OCI-M2 (cell line): ENCODE data around the gene HNRNPL.
"Not testable (repeated sequence)": the region's sequence is repeated elsewhere in the genome, so short reads cannot be mapped to it uniquely, and the experiment has no call there.

Experiments
- DNase-seq: peaks from one replicate; lab custom pipeline; 2025; ENCODE audit not compliant: unreplicated experiment; lab: John Stamatoyannopoulos, UW

Gene HNRNPL

DNA sequence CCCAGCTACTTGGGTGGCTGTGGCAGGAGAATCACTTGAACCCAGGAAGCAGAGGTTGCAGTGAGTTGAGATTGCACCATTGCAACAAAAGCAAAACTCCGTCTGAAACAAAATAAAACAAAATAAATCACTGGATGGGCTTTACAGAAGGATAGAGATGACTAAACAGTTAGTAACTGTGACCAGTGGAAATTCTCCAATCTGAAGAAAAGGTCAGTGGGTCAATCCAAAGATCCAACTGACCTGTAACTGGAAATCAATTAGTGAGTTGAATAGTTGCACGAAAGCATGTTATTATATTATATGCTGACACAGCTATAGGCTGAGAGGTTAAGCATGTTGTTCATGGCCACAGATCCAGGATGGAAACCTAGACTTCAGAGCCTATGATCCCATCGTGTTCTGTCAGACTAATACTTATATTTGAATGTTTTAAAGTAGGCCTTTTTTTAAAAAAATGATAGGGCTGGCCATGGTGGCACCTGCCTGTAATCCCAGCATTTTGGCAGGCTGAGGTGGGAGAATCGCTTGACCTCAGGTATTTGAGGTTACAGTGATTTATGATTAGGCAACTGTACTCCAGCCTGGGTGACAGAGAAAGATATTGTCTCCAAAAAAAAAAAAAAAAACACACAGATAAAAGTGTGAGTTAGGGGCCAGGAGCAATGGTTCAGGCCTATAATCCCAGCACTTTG lies 19.6 kb downstream of the HNRNPL start:
- no peak for DNase-seq

DNA sequence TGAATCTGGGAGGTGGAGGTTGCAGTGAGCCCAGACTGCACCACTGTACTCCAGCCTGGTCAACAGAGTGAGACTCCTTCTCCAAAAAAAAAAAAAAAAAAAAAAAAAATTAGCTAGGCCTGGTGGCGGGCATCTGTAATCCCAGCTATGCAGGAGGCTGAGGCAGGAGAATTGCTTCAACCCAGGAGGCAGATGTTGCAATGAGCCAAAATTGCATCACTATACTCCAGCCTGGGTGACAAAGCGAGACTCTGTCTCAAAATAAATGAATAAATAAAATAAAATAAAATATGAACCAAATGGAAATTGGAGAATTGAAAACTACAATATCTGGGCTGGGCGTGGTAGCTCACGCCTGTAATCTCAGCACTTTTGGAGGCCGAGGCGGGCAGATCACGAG lies 20.6 kb downstream of the HNRNPL start:
- not testable (repeated sequence) for DNase-seq

DNA sequence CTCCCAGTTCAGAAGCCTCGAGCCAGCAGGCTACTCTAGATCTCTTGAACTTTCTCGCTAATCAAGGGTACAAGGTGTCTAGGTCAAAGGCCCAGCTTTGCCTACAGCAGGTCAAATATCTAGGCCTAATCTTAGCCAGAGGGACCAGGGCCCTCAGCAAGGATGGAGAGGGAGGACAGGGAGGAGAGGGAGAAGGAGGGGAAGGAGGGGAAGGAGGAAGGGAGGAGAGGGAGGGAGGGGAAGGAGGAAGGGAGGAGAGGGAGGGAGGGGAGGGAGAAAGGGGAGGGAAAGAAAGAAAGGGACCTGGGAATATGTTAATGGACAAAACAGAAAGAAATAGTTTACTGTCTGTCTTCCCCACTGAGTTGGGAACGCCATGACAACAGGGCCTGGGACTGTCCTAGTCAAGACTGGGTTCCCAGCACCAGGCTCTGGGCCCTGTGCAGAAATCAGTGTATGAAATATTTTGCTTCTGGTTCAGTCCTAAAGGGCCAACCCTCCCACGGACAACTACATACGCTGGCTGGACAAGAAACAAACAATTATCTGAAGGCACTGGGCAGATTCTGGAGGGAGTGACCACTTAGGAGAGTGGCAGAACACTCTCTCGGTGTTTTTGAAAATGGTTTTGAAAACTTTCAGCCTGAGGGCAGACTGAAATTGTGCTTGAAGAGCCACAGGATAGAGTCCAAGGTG lies 22.8 kb downstream of the HNRNPL start:
- DNase-seq: no peak

DNA sequence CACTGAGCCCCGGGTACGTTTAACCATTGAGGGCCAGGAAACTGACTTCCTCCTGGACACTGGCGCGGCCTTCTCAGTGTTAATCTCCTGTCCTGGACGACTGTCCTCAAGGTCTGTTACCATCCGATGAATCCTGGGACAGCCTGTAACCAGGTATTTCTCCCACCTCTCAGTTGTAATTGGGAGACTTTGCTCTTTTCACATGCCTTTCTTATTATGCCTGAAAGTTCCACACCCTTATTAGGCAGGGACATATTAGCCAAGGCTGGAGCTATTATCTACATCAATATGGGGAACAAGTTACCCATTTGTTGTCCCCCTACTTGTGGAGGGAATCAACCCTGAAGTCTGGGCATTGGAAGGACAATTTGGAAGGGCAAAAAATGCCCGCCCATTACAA lies 23.9 kb downstream of the HNRNPL start:
- not testable (repeated sequence) for DNase-seq

DNA sequence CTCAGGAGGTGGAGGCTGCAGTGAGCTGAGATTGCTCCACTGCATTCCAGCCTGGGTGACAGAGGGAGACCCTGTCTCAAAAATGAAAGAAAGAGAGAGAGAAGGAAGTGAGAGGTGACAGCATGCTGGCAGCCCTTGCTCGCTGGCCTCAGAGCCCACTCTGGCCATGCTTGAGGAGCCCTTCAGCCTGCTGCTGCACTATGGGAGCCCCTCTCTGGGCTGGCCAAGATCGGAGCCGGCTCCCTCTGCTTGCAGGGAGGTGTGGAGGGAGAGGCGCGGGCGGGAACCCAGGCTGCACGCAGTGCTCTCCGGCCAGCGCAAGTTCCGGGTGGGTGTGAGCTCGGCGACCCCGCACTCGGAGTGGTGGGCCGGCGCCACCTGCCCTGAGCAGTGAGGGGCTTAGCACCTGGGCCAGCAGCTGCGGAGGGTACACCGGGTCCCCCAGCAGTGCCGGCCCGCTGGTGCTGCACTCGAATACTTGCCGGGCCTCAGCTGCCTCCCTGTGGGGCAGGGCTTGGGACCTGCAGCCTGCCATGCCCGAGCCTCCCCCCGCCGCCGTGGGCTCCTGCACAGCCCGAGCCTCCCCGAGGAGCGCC lies 28.5 kb downstream of the HNRNPL start:
- not testable (repeated sequence) for DNase-seq

DNA sequence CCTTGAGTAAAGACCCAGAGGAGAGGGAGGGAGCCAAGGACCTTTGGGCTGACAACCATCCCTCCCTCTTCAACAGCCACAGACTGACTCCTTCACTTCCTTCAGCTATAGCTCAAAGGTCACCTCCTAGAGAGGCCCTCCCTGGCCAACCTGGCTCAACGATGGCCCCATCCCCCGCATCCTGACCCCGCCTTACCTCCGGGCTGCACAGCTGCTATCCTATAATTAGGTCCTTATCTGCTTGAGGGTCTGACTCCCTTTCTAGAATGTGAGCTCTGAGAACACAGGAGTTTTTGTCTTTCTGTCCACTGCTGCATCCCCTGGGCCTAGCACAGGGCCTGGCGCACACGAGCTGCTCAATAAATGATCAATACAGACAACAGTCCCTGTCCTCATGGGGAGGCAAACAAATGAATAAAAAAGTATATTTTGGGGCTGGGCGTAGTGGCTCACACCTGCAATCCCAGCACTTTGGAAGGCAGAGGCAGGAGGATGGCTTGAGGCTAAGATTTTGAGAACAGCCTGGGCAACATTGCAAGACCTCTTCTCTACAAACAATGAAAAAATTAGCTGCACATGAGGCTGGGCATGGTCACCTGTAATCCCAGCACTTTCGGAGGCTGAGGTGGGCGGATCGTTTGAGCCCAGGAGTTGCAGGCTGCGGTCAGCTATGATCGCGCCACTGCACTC lies 30.4 kb downstream of the HNRNPL start:
- DNase-seq: no peak

DNA sequence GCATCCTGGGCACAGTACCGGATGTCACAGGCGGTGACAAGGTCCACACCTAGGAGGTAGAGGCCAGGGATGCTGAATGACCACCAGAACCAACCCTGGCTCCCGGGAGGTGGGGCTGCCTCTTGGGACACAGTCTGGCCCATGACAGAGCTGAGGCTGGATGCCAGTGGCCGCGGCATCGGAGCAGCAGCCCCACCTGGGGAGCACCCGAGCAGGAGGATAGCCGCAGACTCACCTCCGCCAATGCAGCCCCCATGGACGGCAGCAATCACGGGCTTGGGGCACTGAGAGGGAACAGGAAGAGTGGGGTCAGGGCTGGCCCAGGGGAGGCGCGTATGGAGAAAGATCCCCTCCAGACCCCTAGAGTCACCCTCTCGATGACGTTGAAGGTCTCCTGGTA lies 32.7 kb downstream of the HNRNPL start:
- DNase-seq: no peak

DNA sequence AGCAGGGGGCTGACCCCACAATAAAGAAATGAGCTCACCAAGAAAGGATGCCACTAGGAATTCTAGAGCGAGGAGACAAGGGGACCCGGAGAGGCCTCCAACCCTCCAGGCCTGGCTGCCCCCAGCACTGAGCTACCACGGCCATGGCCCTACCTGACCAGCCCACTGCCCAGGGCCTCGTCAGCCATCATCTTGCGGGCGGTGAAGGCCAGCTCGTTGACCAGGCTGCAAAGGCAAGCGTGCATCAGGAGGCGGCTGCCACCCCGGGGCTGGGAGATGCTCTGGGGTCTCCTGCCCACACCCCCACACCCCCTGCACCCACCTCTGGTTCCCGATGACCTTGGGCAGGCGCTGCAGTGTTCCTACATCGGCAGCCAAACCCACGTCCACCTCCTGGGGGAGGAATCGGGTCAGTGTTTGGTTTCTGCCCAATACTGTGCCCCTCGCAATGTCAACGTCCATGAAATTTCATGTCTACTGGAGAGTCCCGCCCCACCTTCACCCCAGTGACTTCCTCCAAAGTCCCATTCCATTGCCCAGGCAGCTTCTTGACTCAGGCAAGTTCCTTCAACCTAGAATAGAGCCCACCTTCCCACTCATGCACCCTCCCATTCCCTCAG lies 33.5 kb downstream of the HNRNPL start:
- DNase-seq: no peak

DNA sequence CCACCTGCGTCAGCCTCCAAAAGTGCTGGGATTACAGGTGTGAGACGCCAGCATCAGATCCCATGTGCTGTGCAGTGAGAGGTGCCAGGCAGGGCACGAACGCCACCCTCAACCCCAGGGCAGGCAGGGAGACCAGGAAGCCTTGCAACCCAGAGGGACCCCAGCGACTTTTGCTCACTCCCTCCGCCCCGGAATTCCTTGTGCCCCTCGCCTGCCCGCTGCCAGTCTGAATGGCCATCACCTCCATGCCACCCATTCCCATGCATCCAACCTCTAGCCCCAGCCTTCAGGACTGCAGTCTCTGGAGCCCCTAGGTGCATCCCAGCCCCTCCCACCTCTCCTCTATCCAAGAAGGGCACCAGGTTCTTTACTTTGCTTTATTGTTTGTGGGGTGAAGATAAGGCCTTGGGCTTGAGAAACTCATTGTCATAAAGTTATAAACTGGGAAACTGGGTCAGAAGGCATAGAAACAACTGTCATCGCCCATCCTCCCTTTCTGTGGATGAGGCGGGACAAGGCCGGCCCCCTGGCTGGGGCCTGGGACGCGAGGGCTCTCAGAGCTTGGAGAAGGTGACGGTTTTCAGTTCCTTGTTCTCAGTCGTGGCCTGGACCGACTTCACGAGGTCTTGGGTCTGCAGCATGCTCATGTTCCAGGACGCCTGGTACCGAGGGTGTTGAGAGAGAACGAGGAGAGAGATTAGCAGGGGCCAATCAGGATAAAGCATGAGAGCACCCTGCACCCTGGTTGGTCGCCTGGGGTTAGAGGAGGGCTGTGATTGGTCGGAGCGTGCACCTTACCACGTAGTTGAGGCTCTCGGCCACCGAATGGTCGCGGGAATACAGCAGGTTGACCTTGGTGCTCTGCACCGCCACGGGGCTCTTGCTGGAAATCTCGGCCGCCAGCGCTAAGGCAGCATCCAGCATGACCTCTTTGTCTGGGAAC lies 34.5 kb downstream of the HNRNPL start:
- DNase-seq: no peak

DNA sequence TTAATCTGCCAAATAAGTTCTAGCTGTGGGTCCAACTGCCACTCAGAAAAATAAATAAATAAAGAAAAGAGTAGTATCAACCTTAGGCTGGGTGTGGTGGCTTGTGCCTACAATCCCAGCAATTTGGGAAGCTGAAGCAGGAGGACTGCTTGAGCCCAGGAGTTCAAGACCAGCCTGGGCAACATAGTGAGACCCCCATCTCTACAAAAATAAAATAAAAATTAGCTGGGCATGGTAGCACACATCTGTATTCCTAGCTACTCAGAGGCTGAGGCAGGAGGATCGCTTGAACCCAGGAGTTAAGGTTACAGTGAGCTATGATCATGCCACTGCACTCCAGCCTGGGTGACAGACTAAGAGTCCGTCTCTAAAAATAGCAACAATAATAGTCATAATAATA lies 35.9 kb downstream of the HNRNPL start:
- DNase-seq: not testable (repeated sequence)

DNA sequence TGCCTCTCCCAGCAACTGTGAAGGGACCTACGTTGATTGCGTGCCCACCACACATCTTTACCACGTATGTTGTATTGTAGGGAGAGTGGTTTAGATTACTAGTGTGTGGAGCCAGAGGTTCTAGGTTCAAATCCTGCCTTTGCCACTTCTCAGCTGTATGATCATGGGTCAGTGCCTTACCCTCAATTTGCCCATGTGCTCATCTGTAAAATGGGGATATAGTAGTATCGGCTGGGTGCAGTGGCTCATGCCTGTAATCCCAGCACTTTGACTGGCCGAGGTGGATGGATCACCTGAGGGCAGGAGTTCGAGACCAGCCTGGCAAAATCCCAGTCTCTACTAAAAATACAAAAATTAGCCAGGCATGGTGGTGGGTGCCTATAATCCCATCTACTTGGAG lies 36.5 kb downstream of the HNRNPL start:
- no peak for DNase-seq

DNA sequence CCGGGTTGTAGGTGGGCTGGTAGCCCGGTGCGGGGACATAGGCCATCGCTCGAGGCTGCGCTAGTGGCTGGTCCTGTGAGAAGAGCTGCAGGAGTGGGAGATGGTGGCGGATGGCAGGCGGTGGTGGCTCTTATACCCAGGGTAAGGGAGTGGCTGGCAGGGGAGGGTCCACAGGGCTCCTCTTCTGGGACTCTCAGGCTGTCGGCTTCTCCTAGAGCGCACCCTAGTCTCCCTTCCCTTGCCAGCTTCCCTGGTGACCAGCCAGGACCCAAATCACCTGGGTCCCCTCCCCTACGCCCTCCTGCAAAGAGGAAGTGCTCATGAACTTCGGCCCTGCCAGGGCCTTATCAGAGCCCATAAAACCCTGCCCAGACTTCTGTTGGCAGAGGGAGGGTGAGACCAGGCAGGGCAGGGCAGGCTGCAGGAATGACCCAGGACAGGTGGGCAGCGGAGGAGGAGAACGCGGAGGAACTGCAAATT lies 36.9 kb downstream of the HNRNPL start, which contains the start of gene LGALS4:
LGALS4 (minus strand) TSS at position 105 of the 480 bp plus-strand sequence; CDS start at position 46, 59 bp downstream.
- DNase-seq: no peak

DNA sequence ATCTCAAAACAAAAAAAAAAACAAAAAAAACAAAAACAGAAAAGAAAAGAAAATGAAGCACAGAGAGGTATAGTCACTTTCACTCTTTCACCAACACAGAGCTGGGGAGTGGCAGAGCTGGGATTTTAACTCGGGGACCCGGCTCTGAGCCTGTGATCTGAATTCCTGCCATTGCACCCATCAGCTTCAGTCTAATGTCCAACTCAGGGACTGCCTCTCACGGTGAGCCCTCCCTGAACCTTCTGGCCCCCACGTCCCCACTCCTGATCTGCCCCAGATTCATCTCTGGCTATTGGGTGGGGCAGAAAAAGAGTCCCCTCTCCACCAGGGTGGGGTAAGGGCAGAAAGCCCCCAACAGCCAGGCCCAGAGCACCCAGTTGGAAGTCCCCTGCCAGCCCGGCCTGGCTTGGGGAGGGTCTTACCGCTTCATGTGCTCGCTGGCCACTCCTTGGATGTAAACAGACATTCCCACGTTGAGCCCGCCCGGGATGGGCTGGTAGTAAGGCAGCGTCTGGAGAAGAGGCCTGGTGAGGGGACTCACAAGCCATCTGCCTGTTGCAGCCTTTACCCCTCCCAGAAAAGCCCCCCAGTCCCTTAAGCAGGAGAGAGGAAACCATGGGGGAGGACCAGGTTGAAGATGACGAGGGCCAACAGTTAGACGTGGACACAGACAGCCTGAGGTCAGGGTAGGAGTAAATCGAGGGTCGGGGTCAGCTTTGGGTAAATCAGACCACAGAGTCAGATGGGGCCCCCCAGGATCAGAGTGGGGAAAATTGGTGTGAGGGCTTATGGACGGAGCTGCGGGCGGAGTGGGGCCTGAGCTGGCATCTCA lies 37.6 kb downstream of the HNRNPL start:
- DNase-seq: no peak

DNA sequence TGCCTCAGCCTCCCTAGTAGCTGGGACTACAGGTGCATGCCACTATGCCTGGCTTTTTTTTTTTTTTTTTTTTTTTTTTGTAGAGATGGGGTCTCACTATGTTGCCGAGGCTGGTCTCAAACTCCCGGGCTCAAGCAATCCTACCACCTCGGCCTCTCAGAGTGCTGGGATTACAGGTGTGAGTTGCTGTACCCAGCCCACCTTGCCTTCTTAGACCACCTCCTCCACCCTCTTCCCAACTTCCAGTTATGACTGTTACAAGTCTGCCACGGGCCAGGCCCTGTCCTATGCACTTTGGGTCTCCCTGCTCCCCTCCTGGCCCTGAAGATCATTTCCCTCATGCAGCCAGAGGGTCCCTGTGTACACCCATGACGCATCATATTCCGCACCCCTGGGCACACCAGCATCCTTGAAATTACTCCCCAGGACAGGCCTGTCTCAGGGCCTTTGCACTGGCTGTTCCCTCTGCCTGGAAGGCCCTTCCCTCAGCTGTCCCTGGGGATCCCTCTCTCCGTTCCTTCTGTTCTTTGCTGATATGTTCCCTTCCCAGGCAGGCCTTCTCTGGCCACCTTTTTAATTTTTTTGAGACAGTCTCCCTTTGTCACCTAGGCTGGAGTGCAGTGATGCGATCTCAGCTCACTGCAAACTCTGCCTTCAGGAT lies 40.1 kb downstream of the HNRNPL start:
- DNase-seq: no peak

DNA sequence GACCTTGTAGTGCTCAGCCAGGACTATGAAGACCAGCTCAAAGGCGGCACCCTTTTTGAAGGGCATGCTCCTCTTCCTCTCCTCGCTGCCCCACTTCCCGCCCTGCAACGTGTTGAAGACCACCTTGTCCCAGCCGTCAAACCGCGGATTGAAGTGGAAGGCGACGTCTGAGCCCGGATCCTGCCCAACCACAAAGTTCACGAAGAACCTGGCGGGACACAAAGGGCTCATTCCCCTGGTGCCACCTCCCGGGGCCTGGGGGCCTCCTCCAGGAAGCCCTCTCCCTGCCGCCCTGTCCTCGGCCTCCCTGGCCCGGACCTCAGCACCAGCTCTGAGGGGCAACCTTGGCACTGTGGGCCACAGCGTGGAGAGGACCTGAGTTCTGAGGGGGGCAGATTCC lies 41.0 kb downstream of the HNRNPL start:
- no peak for DNase-seq

DNA sequence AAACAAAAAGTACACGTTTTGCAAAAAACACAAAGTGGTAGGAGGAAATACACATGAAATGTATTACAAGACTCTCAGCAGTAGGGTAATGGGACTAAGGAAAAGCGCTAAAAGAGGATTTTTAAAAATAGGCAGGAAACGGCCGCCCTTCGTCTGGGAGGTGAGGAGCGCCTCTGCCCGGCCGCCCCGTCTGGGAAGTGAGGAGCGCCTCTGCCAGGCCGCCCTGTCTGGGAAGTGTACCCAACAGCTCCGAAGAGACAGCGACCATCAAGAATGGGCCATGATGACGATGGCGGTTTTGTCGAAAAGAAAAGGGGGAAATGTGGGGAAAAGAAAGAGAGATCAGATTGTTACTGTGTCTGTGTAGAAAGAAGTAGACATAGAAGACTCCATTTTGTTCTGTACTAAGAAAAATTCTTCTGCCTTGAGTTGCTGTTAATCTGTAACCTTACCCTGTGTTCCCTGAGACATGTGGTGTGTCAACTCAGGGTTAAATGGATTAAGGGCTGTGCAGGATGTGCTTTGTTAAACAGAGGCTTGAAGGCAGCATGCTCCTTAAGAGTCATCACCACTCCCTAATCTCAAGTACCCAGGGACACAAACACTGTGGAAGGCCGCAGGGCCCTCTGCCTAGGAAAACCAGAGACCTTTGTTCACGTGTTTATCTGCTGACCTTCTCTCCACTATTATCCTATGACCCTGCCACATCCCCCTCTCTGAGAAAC lies 42.2 kb downstream of the HNRNPL start:
- not testable (repeated sequence) for DNase-seq

DNA sequence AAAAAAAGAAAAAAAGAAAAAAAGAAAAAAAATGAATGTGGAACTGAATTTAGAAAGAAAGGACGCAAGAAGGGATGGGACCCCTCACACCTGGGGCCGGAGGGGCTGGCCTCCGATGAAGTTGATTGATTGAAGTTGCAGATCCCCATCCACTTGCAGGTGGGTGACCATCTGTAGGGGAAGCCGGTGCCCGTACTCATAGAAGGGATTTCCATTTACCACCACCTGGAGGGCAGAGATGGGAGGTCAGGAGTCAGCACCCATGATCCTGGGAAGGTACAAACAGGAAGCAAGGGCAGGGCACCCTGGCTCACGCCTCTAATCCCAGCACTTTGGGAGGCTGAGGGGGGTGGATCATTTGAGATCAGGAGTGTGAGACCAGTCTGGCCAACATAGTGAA lies 43.4 kb downstream of the HNRNPL start:
- no peak for DNase-seq

DNA sequence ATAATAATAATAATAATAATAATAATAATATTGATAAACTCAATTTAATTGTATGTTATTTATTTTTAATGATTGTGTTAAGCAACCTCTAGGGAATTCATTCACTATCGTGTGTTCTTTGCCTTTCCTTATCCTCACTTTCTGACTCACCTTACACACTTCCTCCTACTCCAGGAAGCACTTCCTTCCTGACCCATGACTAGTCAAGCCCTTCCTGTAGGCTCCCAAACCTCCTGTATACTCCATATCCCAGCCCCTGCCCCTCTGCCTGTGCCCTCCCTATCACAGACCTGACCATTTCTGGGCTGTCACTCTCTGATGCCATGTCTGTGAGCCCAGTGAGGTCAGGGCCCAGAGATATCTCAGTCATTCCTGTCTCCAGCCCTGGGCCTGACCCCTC lies 44.6 kb downstream of the HNRNPL start:
- DNase-seq: no peak
